HG03457 (cell line): ENCODE measurements around the gene LRRC8D.

Experiments
- ATAC-seq: cut with Tn5 transposase; IDR thresholded peaks from one replicate; pipeline ENCODE4 v1.9.1; 2021; ENCODE audit warnings: moderate number of reproducible peaks; ENCODE audit not compliant: unreplicated experiment

The LRRC8D gene

GRCh38 chr1:89934461-89934860 is 113.6 kb downstream of the LRRC8D start:
- ATAC-seq, result no peak

GRCh38 chr1:89935235-89935634 is 114.4 kb downstream of the LRRC8D start:
- no peak for ATAC-seq

GRCh38 chr1:89936694-89937093 is 115.9 kb downstream of the LRRC8D start:
- no peak for ATAC-seq

GRCh38 chr1:89938171-89939055 is 117.6 kb downstream of the LRRC8D start:
- no peak for ATAC-seq

GRCh38 chr1:89939059-89939570 is 118.3 kb downstream of the LRRC8D start:
- no peak for ATAC-seq

GRCh38 chr1:89939693-89940438 is 119.0 kb downstream of the LRRC8D start:
- no peak for ATAC-seq

GRCh38 chr1:89941110-89941766 is 120.4 kb downstream of the LRRC8D start:
- peak; percentile 42 for ATAC-seq

GRCh38 chr1:89942014-89942413 is 121.2 kb downstream of the LRRC8D start:
- no peak for ATAC-seq

GRCh38 chr1:89942825-89943658 is 122.2 kb downstream of the LRRC8D start:
- no peak for ATAC-seq

GRCh38 chr1:89943846-89944781 is 123.3 kb downstream of the LRRC8D start:
- no peak for ATAC-seq

- peak; percentile 86 for ATAC-seq
Observed at GRCh38 chr1:89945852-89946476, 125.1 kb downstream of the LRRC8D start.

GRCh38 chr1:89946532-89946931 is 125.7 kb downstream of the LRRC8D start:
- ATAC-seq, result no peak

GRCh38 chr1:89948722-89949345 is 128.0 kb downstream of the LRRC8D start:
- no peak for ATAC-seq

GRCh38 chr1:89949991-89950624 is 129.3 kb downstream of the LRRC8D start:
- no peak for ATAC-seq

- ATAC-seq, result no peak
Observed at GRCh38 chr1:89950703-89951102, 129.9 kb downstream of the LRRC8D start.

GRCh38 chr1:89951766-89952604 is 131.2 kb downstream of the LRRC8D start:
- ATAC-seq, result no peak

GRCh38 chr1:89952605-89953130 is 131.8 kb downstream of the LRRC8D start:
- no peak for ATAC-seq
